ENCODE results near the gene CBLN2.
A peak's percentile ranks its signal among the peaks of the same experiment; 100 is the strongest.

The CBLN2 gene

DNA sequence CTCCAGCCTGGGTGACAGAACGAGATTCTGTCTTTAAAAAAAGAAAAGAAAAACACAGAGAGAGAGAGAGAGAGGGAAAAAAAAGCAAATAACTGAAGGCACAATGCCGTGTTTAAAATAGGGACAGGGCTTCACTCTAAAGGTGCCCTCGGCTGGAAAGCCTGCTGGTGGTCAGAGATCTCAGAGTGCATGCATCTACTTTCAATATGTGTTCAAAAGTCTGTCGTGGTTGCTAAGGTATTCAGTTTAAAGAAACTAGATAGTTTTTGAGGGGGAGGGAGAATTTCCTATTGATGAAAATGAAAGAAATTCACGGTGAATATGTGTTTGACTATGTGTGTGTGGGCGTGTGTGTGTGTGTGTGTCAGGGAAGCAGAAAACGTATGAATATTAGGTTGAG is 11.0 kb upstream of the CBLN2 start:
- no peak overlapping the region for H3K4me3 ChIP-seq (ENCODE audit: low read depth, low read length)
- TF ChIP-seq CTCF (IDR thresholded peaks at IDR 0.05; ENCODE audit: low read depth, low read length) = no peak

- peak overlapping the region; percentile 42 for H3K4me3 ChIP-seq (ENCODE audit: low read depth, low read length)
These were observed 636 bp downstream of the CBLN2 start for GRCh38 chr18:72543357-72544055.

DNA sequence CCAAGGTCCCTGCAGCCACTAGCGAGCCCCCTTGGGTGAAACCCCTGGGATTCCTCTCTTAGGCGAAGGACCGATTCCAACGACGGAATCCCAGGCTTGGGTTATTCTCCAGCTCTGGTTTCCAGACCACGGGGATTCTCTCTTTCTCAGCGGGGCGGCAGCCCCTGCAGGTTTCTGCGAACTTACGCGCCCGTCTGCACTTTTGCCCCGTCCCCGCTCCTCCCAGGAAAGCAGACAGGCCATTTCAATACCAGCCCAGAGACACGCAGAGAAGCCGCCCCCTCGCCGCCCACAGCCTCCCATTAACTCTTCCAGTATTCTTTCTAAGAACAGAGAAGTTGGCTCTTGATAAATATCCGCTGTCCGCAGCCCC is 1.2 kb downstream of the CBLN2 start:
- peak overlapping the region; percentile 37 for H3K4me3 ChIP-seq (ENCODE audit: low read depth, low read length)
- TF ChIP-seq CTCF (IDR thresholded peaks at IDR 0.05; ENCODE audit: low read depth, low read length) = no peak

More at GRCh38 chr18:72543357-72544055, 636 bp downstream of the CBLN2 start:
- TF ChIP-seq CTCF (IDR thresholded peaks at IDR 0.05; ENCODE audit: low read depth, low read length) = no peak

DNA sequence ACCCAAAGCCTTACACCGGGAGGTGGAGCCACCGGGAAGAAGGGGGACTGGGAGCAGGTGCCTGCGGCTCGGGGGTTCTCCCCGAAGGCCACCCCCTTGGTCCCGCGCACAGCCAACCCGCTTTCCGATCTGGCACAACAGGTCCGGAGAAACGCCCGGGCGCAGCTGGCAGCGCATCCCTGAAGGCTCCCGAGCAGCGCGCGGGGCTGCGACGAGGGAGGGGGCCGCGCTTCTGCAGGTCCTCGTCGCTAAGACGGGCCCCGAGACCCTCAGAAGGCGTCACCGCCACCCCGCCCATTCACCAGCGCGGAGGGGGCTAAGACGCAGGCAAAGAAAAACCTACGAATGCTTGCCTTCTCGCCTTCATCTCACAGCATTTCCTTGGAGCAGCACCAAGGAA is 1.8 kb downstream of the CBLN2 start:
- H3K4me3 ChIP-seq (ENCODE audit: low read depth, low read length) = 0 out of 2 replicates have a peak overlapping the region, but pooled peaks have one; percentile 20
- no peak for TF ChIP-seq CTCF (IDR thresholded peaks at IDR 0.05; ENCODE audit: low read depth, low read length)

- H3K4me3 ChIP-seq (ENCODE audit: low read depth, low read length) = 0 out of 2 replicates have a peak overlapping the region, but pooled peaks have one; percentile 20
- TF ChIP-seq CTCF (IDR thresholded peaks at IDR 0.05; ENCODE audit: low read depth, low read length) = no peak
These were observed 2.2 kb downstream of the CBLN2 start for GRCh38 chr18:72541871-72542332.

GRCh38 chr18:72539901-72540300 is 4.2 kb downstream of the CBLN2 start:
- no peak for TF ChIP-seq CTCF (IDR thresholded peaks at IDR 0.05; ENCODE audit: low read depth, low read length)
- no peak overlapping the region for H3K4me3 ChIP-seq (ENCODE audit: low read depth, low read length)

DNA sequence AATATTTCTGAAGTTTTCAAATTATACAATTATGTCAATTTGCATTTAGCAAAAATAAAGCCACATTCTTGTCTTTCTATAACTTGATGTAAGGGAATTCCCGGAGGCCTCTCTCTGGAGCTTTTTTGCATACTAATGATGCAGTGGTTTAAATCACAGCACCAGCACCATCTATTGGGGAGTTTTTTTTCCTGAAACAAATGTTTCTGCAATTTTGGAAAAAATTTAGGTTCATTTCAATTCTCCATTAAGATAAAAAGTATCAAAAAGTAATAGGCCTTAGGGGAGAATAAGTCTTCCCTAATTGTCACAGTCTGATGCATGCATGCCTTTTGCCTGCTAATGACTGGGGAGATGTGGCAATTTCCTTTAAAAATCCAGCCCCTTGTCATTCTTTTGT is 13.5 kb downstream of the CBLN2 start:
- TF ChIP-seq CTCF (IDR thresholded peaks at IDR 0.05; ENCODE audit: low read depth, low read length) = peak; percentile 20; the same call in 1 of the 2 replicates

More for the DNA sequence above, 13.5 kb downstream of the CBLN2 start:
- H3K4me3 ChIP-seq (ENCODE audit: low read depth, low read length) = no peak overlapping the region

Measured in WI38 (cell line).